Panc1 (cell line): Measurements from ENCODE around the gene PPP1R1B. TPM values are rescaled to one million over a fixed set of nuclear protein-coding genes. Genes with fewer than 3 reads are reported as not detected.

ENCODE experiments used
- ATAC-seq: fragments of 200-7000 bp; cut with Tn5 transposase; 2 replicates; pipeline ENCODE4 v1.9.1; 2020; ENCODE audit warnings: mild to moderate bottlenecking, moderate library complexity
- BruUV-seq: library from RNA; stranded (reverse); fragments of 400-500 nt; replicated peaks from 2 replicates; lab custom pipeline; 2021; lab: Mats Ljungman, UMichigan
- CTCF ChIA-PET: fragments of 300-600 bp; sonication (Branson Sonifier 250); formaldehyde crosslinking; loops from one replicate; lab custom pipeline; 2022; ENCODE audit warnings: antibody characterized with exemption; lab: Charles Lee
- POLR2A ChIA-PET: fragments of 300-600 bp; sonication (Branson Sonifier 250); formaldehyde crosslinking; loops from one replicate; lab custom pipeline; 2022; ENCODE audit warnings: antibody characterized with exemption; lab: Charles Lee
- DNase-seq: peaks from one replicate; pipeline ENCODE4 v3.0.0-alpha.2; 2010; ENCODE audit warnings: low read depth, low spot score
- H3K27ac ChIP-seq: 2 replicates; pipeline ENCODE4 v1.5.1; 2011; ENCODE audit warnings: mild to moderate bottlenecking, low read length, inconsistent platforms
- H3K27me3 ChIP-seq: fragments of 200-500 bp; sonication (Bioruptor generic); 2 replicates; pipeline ENCODE4 v1.6.0; 2014; ENCODE audit warnings: low read length, inconsistent platforms; ENCODE audit not compliant: control insufficient read depth, insufficient read depth
- H3K36me3 ChIP-seq: fragments of 200-500 bp; sonication (Bioruptor generic); 2 replicates; pipeline ENCODE4 v1.5.1; 2014; ENCODE audit warnings: inconsistent platforms, mild to moderate bottlenecking, low read length, moderate library complexity; ENCODE audit not compliant: control insufficient read depth, insufficient read depth
- H3K4me1 ChIP-seq: 2 replicates; pipeline ENCODE4 v1.5.1; 2011; ENCODE audit warnings: inconsistent platforms, mild to moderate bottlenecking, low read length, moderate library complexity; ENCODE audit not compliant: control insufficient read depth, insufficient read depth
- H3K4me3 ChIP-seq, 2 experiments: 2 replicates each; pipeline ENCODE4 v1.5.1; 2011 to 2012; ENCODE audit warnings: low read depth in 2 of 2, low read length in 2 of 2, mild to moderate bottlenecking in 2 of 2, inconsistent platforms in 1 of 2, moderate library complexity in 1 of 2
- H3K9me3 ChIP-seq: fragments of 200-500 bp; sonication (Bioruptor generic); 2 replicates; pipeline ENCODE4 v1.5.1; 2014; ENCODE audit warnings: low read depth, mild to moderate bottlenecking, inconsistent platforms, low read length, moderate library complexity; ENCODE audit not compliant: control insufficient read depth, insufficient read depth
- CTCF ChIP-seq: fragments of 450-650 bp; IDR thresholded peaks from 2 replicates; pipeline ENCODE4 v1.5.1; 2017; ENCODE audit warnings: mild to moderate bottlenecking
- POLR2AphosphoS5 ChIP-seq: IDR thresholded peaks from 2 replicates; pipeline ENCODE4 v1.6.1; 2012; ENCODE audit warnings: mild to moderate bottlenecking, low read depth, low read length, moderate library complexity
- REST ChIP-seq, 2 experiments: IDR thresholded peaks; 2 replicates each; pipeline ENCODE4 v1.6.1; 2011 to 2012; ENCODE audit warnings: low read depth in 2 of 2, control low read depth in 1 of 2, low read length in 1 of 2, mild to moderate bottlenecking in 1 of 2, moderate library complexity in 1 of 2; ENCODE audit not compliant: insufficient read depth in 1 of 2
- SIN3A ChIP-seq: IDR thresholded peaks from 2 replicates; pipeline ENCODE4 v1.6.1; 2012; ENCODE audit warnings: low read depth, mild to moderate bottlenecking, low read length, moderate library complexity, borderline replicate concordance; ENCODE audit not compliant: insufficient read depth
- TCF7L2 ChIP-seq: IDR thresholded peaks from 2 replicates; pipeline ENCODE4 v1.6.1; 2011; ENCODE audit warnings: mild to moderate bottlenecking, low read depth, low read length, inconsistent platforms
- in situ Hi-C: cut with HindIII; loops from 2 replicates; pipeline ENCODE4 v1.10.0; 2016; ENCODE audit warnings: low sequenced_read_pairs, low pct_unique_long_range_greater_than_20kb
- intact Hi-C: fragments of 100-400 bp; cut with micrococcal nuclease; formaldehyde crosslinking; loops from one replicate; pipeline ENCODE4 v1.10.0; 2022; ENCODE audit not compliant: unreplicated experiment
- total RNA-seq: library from RNA; stranded (reverse); gene quantifications from one replicate; pipeline ENCODE4 v1.2.1, GENCODE V29; 2021; ENCODE audit not compliant: unreplicated experiment

PPP1R1B gene
- total RNA-seq, 1 experiment from 2014 or later: 45.7 TPM

- Histone ChIP-seq H3K4me1 (peaks cover 11% of the 10 kb centered on the region; the same call in 1 of the 2 replicates), H3K9me3 (no peaks in the 10 kb centered on the region), H3K4me3 (no peak overlapping the region), H3K27ac (no peak overlapping the region), H3K36me3 (no peaks in the 10 kb centered on the region), H3K27me3 (no peaks in the 10 kb centered on the region)
- BruUV-seq: no TSS peak
- ATAC-seq: no peak
- TF ChIP-seq POLR2AphosphoS5 (no peak), REST (IDR thresholded peaks at IDR 0.05; ENCODE audit: insufficient read depth in 1 of 2, low read depth in 2 of 2, low read length in 1 of 2) (no peak), CTCF (no peak), SIN3A (no peak), TCF7L2 (no peak)
- in situ Hi-C loops (no loop called here), intact Hi-C loops (no loop called here)
- CTCF ChIA-PET: interaction anchor here (0.6 to 2.8 kb wide), 2 partner anchors 22 to 34 kb away, joined by 3 to 12 read pairs; no protein-coding TSS in a partner anchor
- POLR2A ChIA-PET: no interaction called here
- no peak for DNase-seq
These were observed 28.4 kb downstream of the PPP1R1B start for GRCh38 chr17:39655105-39655504.

GRCh38 chr17:39658346-39658745, 31.6 kb downstream of the PPP1R1B start:
- ChIA-PET POLR2A (no interaction called here), CTCF (no interaction called here)
- ATAC-seq (no peak), DNase-seq (no peak)
- Histone ChIP-seq H3K27ac (no peak overlapping the region), H3K9me3 (no peaks in the 10 kb centered on the region), H3K36me3 (no peaks in the 10 kb centered on the region), H3K4me1 (peaks cover 6% of the 10 kb centered on the region), H3K4me3 (no peak overlapping the region), H3K27me3 (no peaks in the 10 kb centered on the region)
- TF ChIP-seq TCF7L2: no peak
- in situ Hi-C loops: no loop called here
- no TSS peak for BruUV-seq
- intact Hi-C loops: no loop called here

GRCh38 chr17:39658760-39659159, 32.0 kb downstream of the PPP1R1B start:
- H3K9me3 ChIP-seq: no peaks in the 10 kb centered on the region
- no peak for TF ChIP-seq CTCF
- TF ChIP-seq SIN3A: no peak
- TF ChIP-seq TCF7L2: no peak
- TF ChIP-seq POLR2AphosphoS5: no peak
- no peak for TF ChIP-seq REST (IDR thresholded peaks at IDR 0.05; ENCODE audit: insufficient read depth in 1 of 2, low read depth in 2 of 2, low read length in 1 of 2)
- H3K4me3 ChIP-seq: no peak overlapping the region
- DNase-seq: no peak
- ATAC-seq: no peak
- in situ Hi-C loops (no loop called here), intact Hi-C loops (no loop called here)
- peaks cover 8% of the 10 kb centered on the region for H3K4me1 ChIP-seq
- no peaks in the 10 kb centered on the region for H3K36me3 ChIP-seq
- no peak overlapping the region for H3K27ac ChIP-seq
- ChIA-PET POLR2A (no interaction called here), CTCF (no interaction called here)
- no peaks in the 10 kb centered on the region for H3K27me3 ChIP-seq
- BruUV-seq: no TSS peak
